ENCODE results near the gene ZIM2. TPM values are rescaled to one million over a fixed set of nuclear protein-coding genes. Genes with fewer than 3 reads are reported as not detected.

ZIM2 gene
- total and polyA plus RNA-seq, 9 of the 15 experiments (the other 6 are each of a cell fraction or from before 2014, with no cell fraction given) = not detected

DNA sequence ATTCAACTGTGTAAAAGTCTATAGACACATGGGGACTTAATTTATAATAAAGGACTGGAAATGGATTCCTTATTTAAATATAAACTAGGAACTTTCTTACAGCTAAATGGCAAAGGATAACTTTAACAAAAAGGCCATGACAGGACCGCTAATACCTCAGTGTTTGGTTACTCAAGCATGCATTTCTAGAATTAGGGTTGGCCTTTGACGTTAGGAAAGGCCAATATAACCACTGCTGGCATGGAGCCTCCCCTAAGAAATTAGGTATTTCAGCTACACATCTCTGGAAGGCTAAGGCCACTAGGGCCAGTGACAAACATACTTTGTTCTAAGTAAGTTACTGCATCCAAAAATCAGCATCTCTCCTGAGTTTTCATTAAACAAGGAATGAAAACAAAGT lies 9.3 kb downstream of the ZIM2 start:
- Histone ChIP-seq H3K9ac (ENCODE audit: insufficient read depth in 1 of 2, low read depth in 2 of 2, low read length in 2 of 2) (no peak overlapping the region), H2AFZ (ENCODE audit: low read depth, low read length) (no peak overlapping the region), H3K27ac (ENCODE audit: extremely low read depth, low read depth, low read length) (no peak overlapping the region), H3K4me2 (ENCODE audit: insufficient read depth, low read length) (no peak overlapping the region), H3K36me3 (ENCODE audit: control insufficient read depth, insufficient read depth, low read length) (no peaks in the 10 kb centered on the region), H4K20me1 (replicated peaks; ENCODE audit: control insufficient read depth, insufficient read depth, low read length) (no peaks in the 10 kb centered on the region), H3K4me1 (replicated peaks in 1 of 2; ENCODE audit: control insufficient read depth in 2 of 2, insufficient read depth in 2 of 2, low read length in 2 of 2) (no peaks in the 10 kb centered on the region), H3K79me2 (ENCODE audit: control insufficient read depth, insufficient read depth, low read length) (no peaks in the 10 kb centered on the region), H3K9me3 (replicated peaks; ENCODE audit: control insufficient read depth, insufficient read depth, low read depth, low read length) (no peaks in the 10 kb centered on the region), H3K4me3 (no peak overlapping the region), H3K27me3 (ENCODE audit: control insufficient read depth in 2 of 2, insufficient read depth in 2 of 2, low read length in 2 of 2) (no peaks in the 10 kb centered on the region), H3K9me1 (ENCODE audit: control insufficient read depth, insufficient read depth, low read length) (no peaks in the 10 kb centered on the region)
- BruUV-seq (replicated peaks) = no TSS peak
- WGBS (ENCODE audit: insufficient coverage, low coverage, missing lambda C conversion rate) = 5% methylated on average over 2 of the region's 2 CpGs
- ChIA-PET POLR2A (interaction anchor here (1.2 kb wide), 1 partner anchor 26 kb away, joined by 3 read pairs; no protein-coding TSS in a partner anchor), CTCF (ENCODE audit: low intra/inter-chr PET ratio) (no interaction called here)
- ATAC-seq (no peak), FAIRE-seq (no peak), DNase-seq (ENCODE audit: extremely low read depth in 1 of 4, low spot score in 3 of 4) (no peak)
- in situ Hi-C loops (cut with MboI) (no loop called here), intact Hi-C loops (cut with micrococcal nuclease) (no loop called here)
- TF ChIP-seq, protein P1, sequence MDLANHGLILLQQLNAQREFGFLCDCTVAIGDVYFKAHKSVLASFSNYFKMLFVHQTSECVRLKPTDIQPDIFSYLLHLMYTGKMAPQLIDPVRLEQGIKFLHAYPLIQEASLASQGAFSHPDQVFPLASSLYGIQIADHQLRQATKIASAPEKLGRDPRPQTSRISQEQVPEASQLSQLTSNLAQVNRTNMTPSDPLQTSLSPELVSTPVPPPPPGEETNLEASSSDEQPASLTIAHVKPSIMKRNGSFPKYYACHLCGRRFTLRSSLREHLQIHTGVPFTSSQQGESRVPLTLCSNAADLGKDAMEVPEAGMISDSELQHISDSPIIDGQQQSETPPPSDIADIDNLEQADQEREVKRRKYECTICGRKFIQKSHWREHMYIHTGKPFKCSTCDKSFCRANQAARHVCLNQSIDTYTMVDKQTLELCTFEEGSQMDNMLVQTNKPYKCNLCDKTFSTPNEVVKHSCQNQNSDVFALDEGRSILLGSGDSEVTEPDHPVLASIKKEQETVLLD (IDR thresholded peaks at IDR 0.05) = no peak
- no peak for TF ChIP-seq ZBTB1 (CRISPR knock-in tag; IDR thresholded peaks at IDR 0.05; ENCODE audit: borderline replicate concordance, low read depth)
- no peak for TF ChIP-seq HNRNPH1 (optimal IDR thresholded peaks at IDR 0.05; ENCODE audit: low read depth, low read length)
- TF ChIP-seq ZNF282 (CRISPR knock-in tag; IDR thresholded peaks at IDR 0.05) = no peak
- TF ChIP-seq SIX5 (IDR thresholded peaks at IDR 0.05; ENCODE audit: borderline replicate concordance in 1 of 2, insufficient read depth in 1 of 2, low read depth in 1 of 2, low read length in 2 of 2) = no peak
- TF ChIP-seq IRF2 (CRISPR knock-in tag; IDR thresholded peaks at IDR 0.05) = no peak
- TF ChIP-seq ILF3 (IDR thresholded peaks at IDR 0.05; ENCODE audit: borderline replicate concordance) = no peak
- no peak for TF ChIP-seq RBFOX2 (IDR thresholded peaks at IDR 0.05; ENCODE audit: low read depth, low read length)
- TF ChIP-seq ZNF584 (CRISPR knock-in tag; IDR thresholded peaks at IDR 0.05; ENCODE audit: low read depth) = no peak
- no peak for TF ChIP-seq HDAC3 (IDR thresholded peaks at IDR 0.05; ENCODE audit: borderline replicate concordance, partially characterized antibody)
- no peak for TF ChIP-seq MCM7 (IDR thresholded peaks at IDR 0.05)
- TF ChIP-seq SRSF7 (optimal IDR thresholded peaks at IDR 0.05; ENCODE audit: low read depth, low read length) = no peak
- TF ChIP-seq, protein P2, sequence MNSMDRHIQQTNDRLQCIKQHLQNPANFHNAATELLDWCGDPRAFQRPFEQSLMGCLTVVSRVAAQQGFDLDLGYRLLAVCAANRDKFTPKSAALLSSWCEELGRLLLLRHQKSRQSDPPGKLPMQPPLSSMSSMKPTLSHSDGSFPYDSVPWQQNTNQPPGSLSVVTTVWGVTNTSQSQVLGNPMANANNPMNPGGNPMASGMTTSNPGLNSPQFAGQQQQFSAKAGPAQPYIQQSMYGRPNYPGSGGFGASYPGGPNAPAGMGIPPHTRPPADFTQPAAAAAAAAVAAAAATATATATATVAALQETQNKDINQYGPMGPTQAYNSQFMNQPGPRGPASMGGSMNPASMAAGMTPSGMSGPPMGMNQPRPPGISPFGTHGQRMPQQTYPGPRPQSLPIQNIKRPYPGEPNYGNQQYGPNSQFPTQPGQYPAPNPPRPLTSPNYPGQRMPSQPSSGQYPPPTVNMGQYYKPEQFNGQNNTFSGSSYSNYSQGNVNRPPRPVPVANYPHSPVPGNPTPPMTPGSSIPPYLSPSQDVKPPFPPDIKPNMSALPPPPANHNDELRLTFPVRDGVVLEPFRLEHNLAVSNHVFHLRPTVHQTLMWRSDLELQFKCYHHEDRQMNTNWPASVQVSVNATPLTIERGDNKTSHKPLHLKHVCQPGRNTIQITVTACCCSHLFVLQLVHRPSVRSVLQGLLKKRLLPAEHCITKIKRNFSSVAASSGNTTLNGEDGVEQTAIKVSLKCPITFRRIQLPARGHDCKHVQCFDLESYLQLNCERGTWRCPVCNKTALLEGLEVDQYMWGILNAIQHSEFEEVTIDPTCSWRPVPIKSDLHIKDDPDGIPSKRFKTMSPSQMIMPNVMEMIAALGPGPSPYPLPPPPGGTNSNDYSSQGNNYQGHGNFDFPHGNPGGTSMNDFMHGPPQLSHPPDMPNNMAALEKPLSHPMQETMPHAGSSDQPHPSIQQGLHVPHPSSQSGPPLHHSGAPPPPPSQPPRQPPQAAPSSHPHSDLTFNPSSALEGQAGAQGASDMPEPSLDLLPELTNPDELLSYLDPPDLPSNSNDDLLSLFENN (IDR thresholded peaks at IDR 0.05; ENCODE audit: low read depth in 2 of 2, low read length in 2 of 2) = no peak
- TF ChIP-seq KAT7 (CRISPR knock-in tag; IDR thresholded peaks at IDR 0.05; ENCODE audit: borderline replicate concordance) = no peak
- no peak for TF ChIP-seq CREBBP (IDR thresholded peaks at IDR 0.05; ENCODE audit: low read depth, low read length)
- no peak for TF ChIP-seq FOXK1 (CRISPR knock-in tag; IDR thresholded peaks at IDR 0.05; ENCODE audit: borderline replicate concordance)
- TF ChIP-seq, protein P3, sequence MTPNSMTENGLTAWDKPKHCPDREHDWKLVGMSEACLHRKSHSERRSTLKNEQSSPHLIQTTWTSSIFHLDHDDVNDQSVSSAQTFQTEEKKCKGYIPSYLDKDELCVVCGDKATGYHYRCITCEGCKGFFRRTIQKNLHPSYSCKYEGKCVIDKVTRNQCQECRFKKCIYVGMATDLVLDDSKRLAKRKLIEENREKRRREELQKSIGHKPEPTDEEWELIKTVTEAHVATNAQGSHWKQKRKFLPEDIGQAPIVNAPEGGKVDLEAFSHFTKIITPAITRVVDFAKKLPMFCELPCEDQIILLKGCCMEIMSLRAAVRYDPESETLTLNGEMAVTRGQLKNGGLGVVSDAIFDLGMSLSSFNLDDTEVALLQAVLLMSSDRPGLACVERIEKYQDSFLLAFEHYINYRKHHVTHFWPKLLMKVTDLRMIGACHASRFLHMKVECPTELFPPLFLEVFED (CRISPR knock-in tag; conservative IDR thresholded peaks at IDR 0.05) = no peak
- no peak for TF ChIP-seq RAD51 (IDR thresholded peaks at IDR 0.05; ENCODE audit: borderline replicate concordance, low read depth)
